Kidney (tissue), 14 donors: Measurements from ENCODE around the gene BACH2. TPM values are rescaled to one million over a fixed set of nuclear protein-coding genes. Genes with fewer than 3 reads are reported as not detected.

Experiments used
- DNase-seq, 5 donors: peaks; one replicate each; pipeline ENCODE4 v3.0.0-alpha.2; 2013 to 2020
- FAIRE-seq: peaks from 2 replicates; lab custom pipeline; 2012; peaks lifted over from hg19 to GRCh38; lab: Jason Lieb, UNC
- H3K27ac ChIP-seq, 2 donors: one replicate each; pipeline ENCODE4 v1.7.0; 2013; ENCODE audit warnings: low read depth in 2 of 2, low read length in 2 of 2, inconsistent platforms in 1 of 2
- H3K27me3 ChIP-seq: one replicate; pipeline ENCODE4 v1.7.1; 2013; ENCODE audit warnings: low read length, inconsistent platforms; ENCODE audit not compliant: control insufficient read depth, insufficient read depth
- H3K36me3 ChIP-seq, 3 donors: one replicate each; pipeline versions ENCODE4 v1.7.0 to v1.7.1; 2013; ENCODE audit warnings: low read length in 3 of 3, control low read depth in 1 of 3, inconsistent platforms in 1 of 3; ENCODE audit not compliant: insufficient read depth in 3 of 3, control insufficient read depth in 2 of 3
- H3K4me1 ChIP-seq, 3 donors: one replicate each; pipeline versions ENCODE4 v1.7.0 to v1.7.1; 2013; ENCODE audit warnings: low read length in 3 of 3, inconsistent platforms in 1 of 3, low read depth in 1 of 3; ENCODE audit not compliant: control insufficient read depth in 2 of 3, insufficient read depth in 2 of 3
- H3K4me3 ChIP-seq, 3 donors: one replicate each; pipeline versions ENCODE4 v1.7.0 to v1.8.1; 2013; ENCODE audit warnings: low read length in 3 of 3, control low read depth in 1 of 3, inconsistent platforms in 1 of 3
- H3K9ac ChIP-seq, 3 donors: one replicate each; pipeline versions ENCODE4 v1.7.0 to v1.7.1; 2013; ENCODE audit warnings: low read length in 3 of 3, control low read depth in 1 of 3, inconsistent platforms in 1 of 3
- H3K9me3 ChIP-seq, 3 donors: one replicate each; pipeline versions ENCODE4 v1.7.0 to v1.7.1; 2013; ENCODE audit warnings: low read length in 3 of 3, control low read depth in 1 of 3, inconsistent platforms in 1 of 3; ENCODE audit not compliant: control insufficient read depth in 2 of 3, insufficient read depth in 1 of 3
- intact Hi-C: fragments of 100-400 bp; cut with DNase I; formaldehyde crosslinking; loops from one replicate; pipeline ENCODE4 v1.11.1; 2022
- polyA plus RNA-seq: library from polyadenylated mRNA; stranded (reverse); fragments of 350-450 nt; fragmentation: Illumina TruSeq; extraction: RNeasy Lipid Tissue Mini Kit (QIAGEN cat#74804); gene quantifications from one replicate; pipeline ENCODE4 v1.2.3, GENCODE V29; 2014; ENCODE audit warnings: low read depth, low replicate concordance; ENCODE audit not compliant: insufficient read depth
- total RNA-seq: library from RNA; stranded (reverse); fragmentation: NEBNext Ultra II Directional; extraction: Animal tissue kit (Norgen Biotek cat#: 25700); gene quantifications from one replicate; pipeline ENCODE4 v1.2.1, GENCODE V29; 2021
- TF ChIP-seq, protein P1 (sequence below): IDR thresholded peaks from 3 replicates; pipeline ENCODE4 v1.5.1; 2012; ENCODE audit warnings: mild to moderate bottlenecking, moderate library complexity, borderline replicate concordance; ENCODE audit not compliant: insufficient read depth; ENCODE audit errors: extremely low read depth
- donor health status: control.
- donor health status: control.
- donor health status: control.
- donor health status: control.
- donor health status: control.
- donor health status: DM: yes; HTN: yes; CAD: no.
- donor health status: Normal renal cell carcinoma (clear cell type).

The BACH2 gene
- total and polyA plus RNA-seq, 2 donors from 2014 or later, result 0.32 to 6.9 TPM

DNA sequence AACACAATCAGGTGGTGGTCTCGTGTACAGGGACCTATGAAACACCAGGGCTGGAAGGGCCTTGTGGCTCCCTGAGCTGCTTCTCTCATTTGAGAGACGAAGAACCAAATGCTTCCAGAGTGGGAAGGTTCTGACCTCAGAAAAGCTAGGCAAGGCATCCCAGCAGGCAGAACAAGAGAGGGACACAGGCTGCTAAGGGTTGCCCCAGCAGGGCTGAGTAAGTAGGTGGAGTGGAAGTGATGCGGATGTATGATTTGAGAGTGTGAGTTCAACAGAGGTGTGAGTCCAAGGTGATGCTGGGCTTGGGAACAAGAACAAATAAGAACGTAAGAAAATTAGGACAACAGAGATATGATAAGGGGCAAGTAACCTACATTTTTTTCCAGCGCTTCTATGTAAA is 147.8 kb downstream of the BACH2 start:
- Histone ChIP-seq H3K27ac (no peak overlapping the region), H3K9ac (no peak overlapping the region), H3K36me3 (no peaks in the 10 kb centered on the region), H3K4me1 (no peaks in the 10 kb centered on the region), H3K27me3 (no peaks in the 10 kb centered on the region), H3K4me3 (no peak overlapping the region), H3K9me3 (no peaks in the 10 kb centered on the region)
- FAIRE-seq (no peak), DNase-seq (no peak)
- intact Hi-C loops, result no loop called here
- TF ChIP-seq, protein P1, sequence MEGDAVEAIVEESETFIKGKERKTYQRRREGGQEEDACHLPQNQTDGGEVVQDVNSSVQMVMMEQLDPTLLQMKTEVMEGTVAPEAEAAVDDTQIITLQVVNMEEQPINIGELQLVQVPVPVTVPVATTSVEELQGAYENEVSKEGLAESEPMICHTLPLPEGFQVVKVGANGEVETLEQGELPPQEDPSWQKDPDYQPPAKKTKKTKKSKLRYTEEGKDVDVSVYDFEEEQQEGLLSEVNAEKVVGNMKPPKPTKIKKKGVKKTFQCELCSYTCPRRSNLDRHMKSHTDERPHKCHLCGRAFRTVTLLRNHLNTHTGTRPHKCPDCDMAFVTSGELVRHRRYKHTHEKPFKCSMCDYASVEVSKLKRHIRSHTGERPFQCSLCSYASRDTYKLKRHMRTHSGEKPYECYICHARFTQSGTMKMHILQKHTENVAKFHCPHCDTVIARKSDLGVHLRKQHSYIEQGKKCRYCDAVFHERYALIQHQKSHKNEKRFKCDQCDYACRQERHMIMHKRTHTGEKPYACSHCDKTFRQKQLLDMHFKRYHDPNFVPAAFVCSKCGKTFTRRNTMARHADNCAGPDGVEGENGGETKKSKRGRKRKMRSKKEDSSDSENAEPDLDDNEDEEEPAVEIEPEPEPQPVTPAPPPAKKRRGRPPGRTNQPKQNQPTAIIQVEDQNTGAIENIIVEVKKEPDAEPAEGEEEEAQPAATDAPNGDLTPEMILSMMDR, result no peak

GRCh38 chr6:90146921-90147649 is 149.6 kb downstream of the BACH2 start:
- Histone ChIP-seq H3K27me3 (no peaks in the 10 kb centered on the region), H3K27ac (no peak overlapping the region), H3K4me3 (no peak overlapping the region), H3K36me3 (no peaks in the 10 kb centered on the region), H3K9me3 (no peaks in the 10 kb centered on the region), H3K4me1 (no peaks in the 10 kb centered on the region), H3K9ac (no peak overlapping the region)
- intact Hi-C loops, result no loop called here
- TF ChIP-seq, protein P1, result no peak
- no peak for FAIRE-seq
- no peak for DNase-seq

DNA sequence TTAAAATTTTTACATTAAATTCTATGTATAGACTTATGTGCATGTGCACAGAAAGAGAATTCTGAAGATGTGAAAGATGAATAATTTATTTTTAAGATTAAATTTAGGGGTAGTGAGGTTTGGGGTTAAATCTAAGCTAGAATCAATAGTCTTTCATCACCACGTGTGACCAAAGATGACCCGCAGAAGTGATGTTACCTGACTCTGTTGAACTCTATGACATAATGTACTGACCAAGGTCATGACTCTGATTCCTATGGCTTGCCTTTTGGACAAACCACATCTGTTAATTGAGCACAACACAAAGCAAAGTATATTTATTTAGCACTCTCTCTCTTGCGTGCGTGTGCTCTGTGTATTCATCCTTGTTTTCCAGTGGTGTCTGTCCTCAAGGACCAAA is 150.6 kb downstream of the BACH2 start:
- intact Hi-C loops, result no loop called here
- FAIRE-seq, result no peak
- Histone ChIP-seq H3K36me3 (no peaks in the 10 kb centered on the region), H3K27ac (no peak overlapping the region), H3K4me3 (no peak overlapping the region), H3K4me1 (no peaks in the 10 kb centered on the region), H3K9me3 (no peaks in the 10 kb centered on the region), H3K9ac (no peak overlapping the region), H3K27me3 (no peaks in the 10 kb centered on the region)
- DNase-seq, result no peak
- TF ChIP-seq, protein P1, result no peak
